ENCODE data around the gene CACNB2. TPM values are rescaled to one million over a fixed set of nuclear protein-coding genes. Genes with fewer than 3 reads are reported as not detected.

The CACNB2 gene
- polyA plus RNA-seq, 1 of the 3 experiments (the other 2 are of a cell fraction): 0.74 TPM

GRCh38 chr10:18528292-18528691 is 388.1 kb downstream of the CACNB2 start:
- Histone ChIP-seq H3K9ac (no peak overlapping the region), H3K9me3 (no peaks in the 10 kb centered on the region), H4K20me1 (ENCODE audit: insufficient read depth) (no peaks in the 10 kb centered on the region), H3K79me2 (ENCODE audit: insufficient read depth) (no peaks in the 10 kb centered on the region), H3K27ac (ENCODE audit: low read depth in 2 of 2, low read length in 1 of 2) (no peak overlapping the region), H3K9me2 (no peaks in the 10 kb centered on the region), H2AFZ (ENCODE audit: low read depth) (no peak overlapping the region), H3K4me1 (ENCODE audit: control insufficient read depth in 1 of 2, insufficient read depth in 2 of 2, low read depth in 1 of 2, low read length in 1 of 2) (no peaks in the 10 kb centered on the region), H3K4me2 (no peak overlapping the region), H3F3A (replicated peaks; ENCODE audit: insufficient read depth) (no peaks in the 10 kb centered on the region), H3K36me3 (replicated peaks in 1 of 2; ENCODE audit: control insufficient read depth in 1 of 2, insufficient read depth in 2 of 2, low read length in 1 of 2) (peaks cover 0 to 3% of the 10 kb centered on the region in 2 experiments), H3K27me3 (ENCODE audit: insufficient read depth) (no peaks in the 10 kb centered on the region), H3K4me3 (ENCODE audit: low read depth in 2 of 2, low read length in 1 of 2) (no peak overlapping the region)
- WGBS (ENCODE audit: low lambda C conversion rate): 92% methylated on average over 3 of the region's 3 CpGs
- TF ChIP-seq RCOR1 (IDR thresholded peaks at IDR 0.05; ENCODE audit: low read length) (no peak), PBX3 (IDR thresholded peaks at IDR 0.05) (no peak), NFIC (IDR thresholded peaks at IDR 0.05; ENCODE audit: borderline replicate concordance) (no peak), GABPA (IDR thresholded peaks at IDR 0.05; ENCODE audit: low read depth) (no peak), FOSL2 (IDR thresholded peaks at IDR 0.05; ENCODE audit: borderline replicate concordance, low read depth) (no peak), RXRA (IDR thresholded peaks at IDR 0.05; ENCODE audit: borderline replicate concordance, low read depth) (no peak), RAD21 (IDR thresholded peaks at IDR 0.05; ENCODE audit: low read length) (no peak), FOXJ3 (CRISPR knock-in tag; IDR thresholded peaks at IDR 0.05) (no peak), CTCF (IDR thresholded peaks at IDR 0.05) (no peak), SMC3 (IDR thresholded peaks at IDR 0.05; ENCODE audit: low read depth, low read length) (no peak), YY1 (IDR thresholded peaks at IDR 0.05; ENCODE audit: low read depth) (no peak), MEF2A (IDR thresholded peaks at IDR 0.05; ENCODE audit: borderline replicate concordance, low read depth) (no peak), RFX5 (IDR thresholded peaks at IDR 0.05; ENCODE audit: low read length) (no peak), NRF1 (IDR thresholded peaks at IDR 0.05; ENCODE audit: low read depth, low read length) (no peak), USF2 (IDR thresholded peaks at IDR 0.05; ENCODE audit: borderline replicate concordance, low read depth, low read length) (no peak), MXI1 (IDR thresholded peaks at IDR 0.05; ENCODE audit: low read depth, low read length) (no peak), TEAD4 (IDR thresholded peaks at IDR 0.05; ENCODE audit: borderline replicate concordance, insufficient read depth) (no peak)
- ChIA-PET POLR2A (no interaction called here), CTCF (interaction anchor here (1.5 kb wide), 1 partner anchor 13 kb away, joined by 3 read pairs; no protein-coding TSS in a partner anchor)
- no peak for DNase-seq
